Breast epithelium (tissue), 3 donors: Measurements from ENCODE around the gene MBTPS2.

Source experiments
- CTCF ChIP-seq, 3 donors: fragments of 450-650 bp; IDR thresholded peaks; one replicate each; pipeline ENCODE4 v1.5.1; 2016 to 2017; ENCODE audit warnings: antibody characterized with exemption in 3 of 3, mild to moderate bottlenecking in 3 of 3, moderate library complexity in 3 of 3
- POLR2A ChIP-seq: fragments of 450-650 bp; IDR thresholded peaks from one replicate; pipeline ENCODE4 v1.6.1; 2016; ENCODE audit warnings: antibody characterized with exemption, mild to moderate bottlenecking, moderate library complexity

DNA sequence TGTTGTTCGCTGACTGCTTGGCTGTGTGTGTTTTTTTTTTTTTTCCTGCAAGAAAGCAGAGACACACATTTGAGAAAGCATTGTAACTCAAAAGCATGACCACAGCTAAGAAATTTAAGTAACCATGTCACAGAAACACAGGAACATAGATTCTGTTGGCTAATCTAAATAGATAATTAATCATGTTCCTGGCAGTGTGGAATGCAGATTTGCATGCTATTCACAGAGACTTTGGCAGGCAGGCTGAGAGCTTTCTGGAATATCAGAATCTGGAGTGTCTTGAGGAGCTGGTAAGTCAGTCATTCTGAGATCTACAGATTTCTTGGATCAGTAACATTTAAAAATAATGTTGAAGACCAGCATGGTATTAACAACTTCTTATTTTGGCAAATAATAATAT, 67.8 kb downstream of the MBTPS2 start:
- no peak for TF ChIP-seq CTCF (IDR thresholded peaks at IDR 0.05)
- TF ChIP-seq POLR2A = no peak
